SKM-1 (cell line): Measurements from ENCODE around the gene HECTD4.

Experiments used
- DNase-seq: peaks from one replicate; lab custom pipeline; 2025; ENCODE audit not compliant: unreplicated experiment; lab: John Stamatoyannopoulos, UW

The HECTD4 gene

DNA sequence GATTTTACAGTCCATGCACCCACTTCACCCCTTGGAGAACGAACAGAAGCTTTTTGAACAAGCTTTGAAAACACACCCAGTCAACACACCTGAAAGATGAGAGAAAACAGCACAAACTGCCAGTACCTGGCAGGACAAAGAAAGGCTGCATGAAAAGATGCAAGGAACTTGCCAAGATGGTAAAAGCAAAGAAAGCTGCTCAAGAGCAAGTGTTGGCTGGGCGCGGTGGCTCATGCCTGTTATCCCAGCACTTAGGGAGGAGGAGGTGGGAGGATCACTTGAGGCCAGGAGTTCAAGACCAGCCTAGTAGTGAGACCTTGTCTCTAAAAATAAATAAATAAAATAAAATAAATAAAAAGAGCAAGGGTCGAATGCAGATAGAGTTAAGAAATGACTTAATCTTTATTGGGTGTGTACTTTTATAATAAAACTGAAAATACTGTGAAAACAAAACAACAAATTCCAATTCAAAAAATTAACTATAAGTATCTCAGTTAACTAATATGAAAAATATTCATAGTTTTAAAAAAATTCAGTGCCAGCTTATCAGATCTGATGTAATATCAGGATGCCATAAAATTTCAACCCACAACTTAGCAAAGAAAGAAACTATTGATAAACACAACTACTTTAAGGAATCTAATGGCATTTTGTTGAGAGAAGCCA lies 59.2 kb downstream of the HECTD4 start:
- no peak for DNase-seq

DNA sequence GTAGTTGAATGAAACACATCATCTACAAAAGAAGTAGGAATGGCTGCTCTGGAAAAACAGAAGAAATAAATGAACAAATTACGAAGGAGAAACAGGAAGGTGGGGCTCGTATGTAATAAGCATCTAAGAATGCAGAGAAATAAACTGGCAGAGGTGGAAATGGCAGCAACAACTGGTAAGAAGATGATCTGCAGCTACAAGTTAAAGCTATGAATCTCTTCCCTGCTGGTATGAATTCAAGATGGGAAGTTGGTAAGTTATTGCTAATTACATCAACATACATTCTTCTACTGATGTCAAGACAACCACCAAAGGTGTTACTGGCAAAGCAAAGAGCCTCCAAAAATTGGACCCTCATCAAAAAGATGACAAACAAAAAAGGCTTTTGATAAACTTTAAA lies 59.8 kb downstream of the HECTD4 start:
- DNase-seq: no peak

DNA sequence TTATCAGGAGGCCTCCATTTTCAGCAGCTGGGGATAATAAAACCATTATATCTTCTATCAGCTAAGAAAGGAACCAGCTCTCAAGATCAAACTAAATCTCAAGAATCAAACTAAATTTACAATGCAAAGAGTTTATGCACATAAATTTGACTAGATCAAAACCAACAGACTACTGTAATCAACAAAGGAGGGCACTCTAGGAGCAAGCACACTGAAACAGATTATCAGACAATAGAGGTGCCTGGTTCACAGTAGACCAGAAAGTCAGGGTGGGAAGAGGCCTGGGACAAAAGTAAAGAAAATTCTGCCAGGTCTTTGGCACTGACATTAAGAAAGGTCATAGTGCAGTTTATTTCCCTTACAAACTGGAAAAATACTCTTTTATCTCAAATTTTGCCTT lies 61.0 kb downstream of the HECTD4 start:
- no peak for DNase-seq

DNA sequence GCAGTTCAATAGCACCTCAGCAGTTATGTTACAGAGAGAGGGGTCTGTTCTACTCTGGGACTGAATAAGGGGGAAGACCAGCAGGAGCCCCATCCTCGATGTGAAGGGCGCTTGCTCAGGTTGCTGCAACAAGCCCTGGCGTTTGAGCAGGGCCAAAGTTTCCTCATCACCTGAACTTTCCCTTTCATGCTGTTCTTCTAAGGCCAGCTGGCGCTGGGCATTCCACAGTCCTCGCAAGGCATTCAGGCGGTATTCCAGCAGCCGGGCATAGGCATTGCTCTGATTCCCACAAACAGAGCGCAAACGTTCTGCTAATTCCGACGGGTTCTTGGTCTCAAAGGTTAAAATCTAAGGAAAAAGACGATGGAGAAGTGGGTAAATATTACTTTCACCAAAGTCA lies 62.8 kb downstream of the HECTD4 start:
- DNase-seq: no peak

DNA sequence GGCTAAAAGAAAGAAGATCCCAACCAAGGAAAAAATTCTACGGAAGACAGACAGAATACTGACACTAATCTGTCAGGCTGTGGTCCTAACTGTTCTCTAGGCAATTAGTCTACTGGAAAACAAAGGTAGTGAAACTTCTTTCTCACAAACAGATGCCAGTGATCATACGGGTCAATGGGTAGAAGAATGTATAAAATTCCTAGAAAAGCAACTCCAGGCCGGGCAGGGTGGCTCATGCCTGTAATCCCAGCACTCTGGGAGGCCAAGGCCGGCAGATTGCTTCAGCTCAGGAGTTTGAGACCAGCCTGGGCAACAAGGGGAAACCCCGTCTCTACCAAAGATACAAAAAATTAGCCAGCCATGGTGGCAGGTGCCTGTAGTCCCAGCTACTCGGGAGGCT lies 64.8 kb downstream of the HECTD4 start:
- no peak for DNase-seq

DNA sequence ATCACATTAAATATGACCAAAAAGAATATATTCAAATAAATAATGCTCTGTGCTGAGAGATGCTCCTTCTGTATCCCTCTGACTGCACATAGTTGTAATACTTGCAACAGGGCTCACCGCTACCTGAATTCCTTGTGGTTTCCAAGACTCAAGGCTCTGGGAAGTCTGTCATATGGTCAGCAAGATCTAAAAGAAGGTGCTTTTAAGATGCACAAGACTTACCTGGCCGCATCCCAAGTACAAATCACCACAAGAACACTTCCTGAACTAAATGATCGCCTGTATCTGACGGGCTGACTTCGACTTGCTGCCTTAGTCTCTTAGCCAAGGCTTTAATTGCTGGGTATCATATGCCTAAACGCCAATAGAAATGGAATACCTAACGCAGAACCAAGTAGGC lies 67.2 kb downstream of the HECTD4 start:
- DNase-seq: no peak

DNA sequence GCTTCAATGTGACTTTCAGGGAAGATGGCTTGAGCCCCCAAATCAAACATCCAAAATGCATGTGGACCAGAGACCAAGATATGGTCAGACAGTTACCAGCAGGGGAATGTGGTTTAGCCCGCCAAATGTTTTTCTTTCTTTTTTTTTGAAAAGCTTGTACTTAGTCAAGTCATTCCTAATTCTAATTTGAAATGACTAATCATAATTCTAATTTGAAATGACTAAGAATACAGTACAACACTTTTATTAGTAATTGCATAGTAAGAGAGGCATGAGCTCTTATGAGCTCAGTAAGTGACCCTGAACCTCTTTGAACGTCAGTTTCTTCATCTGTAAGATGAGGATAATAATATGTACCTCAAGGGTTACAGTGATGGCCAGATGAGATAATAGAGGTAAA lies 72.4 kb downstream of the HECTD4 start:
- no peak for DNase-seq

DNA sequence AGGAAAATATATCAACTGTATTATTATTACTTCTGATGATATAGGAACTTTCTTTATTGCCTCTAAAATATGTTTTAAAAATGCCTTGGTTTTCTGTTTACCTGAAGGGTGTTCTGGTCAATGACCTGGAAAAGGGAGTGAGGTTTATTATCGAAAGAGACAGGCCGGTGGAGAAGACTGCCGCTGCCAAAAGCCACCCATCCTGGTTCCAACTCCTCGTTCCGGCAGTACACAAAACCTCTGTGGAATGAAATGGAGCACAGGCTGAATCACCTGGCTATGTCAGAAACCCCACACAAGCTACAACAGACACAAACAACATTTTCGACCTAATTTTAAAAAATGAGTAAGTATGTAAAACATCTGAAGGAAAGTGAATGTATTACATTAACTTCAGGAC lies 73.6 kb downstream of the HECTD4 start:
- no peak for DNase-seq

DNA sequence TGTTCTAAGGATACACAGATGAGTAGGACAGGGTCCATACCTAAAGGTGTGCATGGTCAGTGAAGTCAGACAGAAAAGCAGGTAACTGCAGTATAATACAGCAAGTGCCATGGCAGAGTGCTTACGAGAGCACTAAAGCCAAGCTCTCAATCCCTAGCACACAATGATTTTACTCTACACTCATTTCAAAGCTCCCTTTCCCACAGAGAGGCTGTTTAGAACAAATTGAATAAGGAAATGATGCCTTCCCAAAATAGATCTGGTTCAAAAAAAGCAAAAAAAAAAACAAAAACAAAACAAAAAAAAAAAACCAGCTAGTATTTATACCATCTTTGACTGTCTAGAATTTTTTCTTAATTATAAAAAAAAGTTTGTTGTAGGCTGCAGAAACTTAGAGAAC lies 74.1 kb downstream of the HECTD4 start:
- DNase-seq: no peak

DNA sequence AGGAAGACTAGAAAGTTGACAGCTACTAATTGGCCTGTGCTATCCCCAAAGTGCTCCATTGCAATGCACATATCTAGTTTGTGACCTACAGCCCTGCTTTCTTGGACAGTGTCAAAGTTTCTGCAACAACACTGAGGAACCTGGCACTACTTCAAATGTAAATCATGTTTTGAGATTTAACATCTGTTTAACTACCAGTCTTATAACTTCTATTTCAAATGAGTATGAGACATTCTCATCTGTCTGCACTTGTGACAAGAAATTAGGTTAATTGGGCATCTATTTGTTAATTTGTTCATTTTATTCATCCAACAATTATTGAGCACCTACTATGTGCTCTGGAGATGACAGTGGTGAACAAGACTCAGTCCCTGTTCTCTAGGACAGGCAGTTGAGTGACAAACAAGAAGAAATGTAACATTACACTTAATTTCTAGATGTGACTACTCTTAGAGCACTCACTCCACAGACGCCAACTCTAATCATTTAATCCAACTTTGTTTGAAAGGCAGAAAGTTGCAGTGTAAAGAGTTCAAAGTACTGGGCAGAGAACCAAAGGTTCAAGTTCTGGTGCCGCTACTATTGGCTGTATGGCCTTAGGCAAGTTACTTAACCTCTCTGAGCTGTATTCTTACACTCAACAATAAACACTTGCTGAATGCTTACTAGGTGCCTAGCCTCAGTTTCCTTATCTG lies 74.8 kb downstream of the HECTD4 start:
- DNase-seq: no peak

DNA sequence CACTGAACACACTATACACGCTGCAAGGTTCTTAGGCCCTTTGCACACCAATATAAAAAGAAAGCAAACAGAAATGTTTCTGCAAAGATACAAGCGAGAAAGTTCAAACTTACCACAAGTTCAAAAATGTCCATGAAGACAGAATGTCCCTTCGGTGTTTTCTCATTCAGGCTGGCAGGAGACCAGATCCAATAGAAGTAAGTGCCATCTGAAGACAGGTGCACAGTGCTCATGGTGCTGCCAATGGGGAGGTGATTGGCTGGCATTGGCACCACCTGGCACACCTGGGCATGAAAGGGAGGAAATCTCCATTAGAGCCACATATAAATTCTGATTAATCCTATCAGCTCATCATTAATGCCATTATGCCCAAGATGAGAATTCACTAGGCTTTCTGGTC lies 76.3 kb downstream of the HECTD4 start:
- no peak for DNase-seq

DNA sequence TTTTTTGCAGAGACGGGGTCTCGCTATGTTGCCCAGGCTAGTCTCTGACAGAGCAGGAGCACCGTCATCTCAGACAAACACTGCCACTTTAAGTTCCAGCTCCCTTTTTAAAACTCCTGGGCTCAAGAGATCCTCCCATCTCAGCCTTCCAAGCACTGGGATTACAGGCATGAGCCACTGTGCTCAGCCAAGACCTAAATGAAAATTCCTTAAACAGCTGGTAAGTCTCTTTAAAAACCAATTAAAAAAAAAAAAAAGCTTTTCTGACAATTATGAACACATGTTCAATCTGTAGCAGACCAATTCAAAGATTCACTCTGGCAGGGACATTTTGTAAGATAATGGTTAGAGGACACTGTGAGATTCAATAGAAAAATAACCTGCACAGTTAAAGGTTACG lies 77.8 kb downstream of the HECTD4 start:
- DNase-seq: no peak

DNA sequence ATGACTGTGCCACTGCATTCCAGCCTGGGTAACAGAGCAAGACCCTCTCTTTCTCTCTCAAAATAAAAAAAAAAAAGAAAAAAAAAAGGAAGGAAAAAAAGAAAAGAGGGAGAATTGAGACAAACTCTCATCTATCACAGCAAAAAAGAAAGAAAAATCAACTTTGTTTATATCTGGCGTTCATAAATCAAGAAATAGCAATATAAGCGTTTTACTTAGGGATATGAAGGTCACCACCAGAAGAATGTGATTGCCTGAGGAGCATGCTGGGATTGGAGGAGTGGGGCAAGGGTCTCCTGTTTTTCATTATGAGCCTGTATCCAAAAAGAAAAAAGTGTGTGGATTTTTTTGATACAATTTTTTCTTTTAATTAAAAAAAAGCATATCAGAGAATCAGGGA lies 78.4 kb downstream of the HECTD4 start:
- DNase-seq: no peak

DNA sequence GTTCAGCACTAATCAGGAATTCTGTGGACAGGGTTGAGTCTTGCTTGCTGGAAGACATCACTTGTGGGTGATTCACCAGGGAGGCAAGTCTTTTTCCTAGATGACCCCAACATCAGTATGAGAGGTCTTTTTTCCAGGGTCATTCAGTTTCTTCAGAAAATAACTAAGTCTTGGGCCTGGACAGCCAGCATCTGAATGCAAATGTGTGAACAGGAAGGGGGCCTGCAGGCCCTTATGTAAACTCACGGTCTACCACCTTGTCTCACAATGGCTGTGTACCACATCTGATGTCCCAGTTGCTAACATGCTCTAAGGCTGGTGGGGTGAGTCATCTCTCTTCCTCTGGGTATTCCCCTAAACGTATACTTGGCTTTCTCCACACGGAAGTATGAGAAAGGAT lies 79.2 kb downstream of the HECTD4 start:
- no peak for DNase-seq

DNA sequence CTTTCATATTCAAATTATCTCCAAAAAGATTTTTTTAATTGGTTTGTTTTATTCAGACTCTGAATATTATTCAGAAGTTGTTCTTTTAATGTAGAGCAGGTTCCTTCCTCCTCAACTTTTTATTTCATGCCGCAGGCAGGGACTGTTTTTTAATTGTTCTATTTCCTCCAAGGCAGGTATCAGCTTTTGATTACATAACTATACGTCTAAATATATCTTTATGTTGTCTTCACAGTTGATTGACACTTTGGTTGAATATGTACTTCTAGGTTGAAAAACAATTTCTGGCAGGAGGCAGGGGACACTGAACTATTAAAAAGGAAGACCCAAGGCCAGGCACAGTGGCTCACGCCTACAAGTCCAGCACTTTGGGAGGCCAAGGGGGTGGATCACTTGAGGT lies 82.5 kb downstream of the HECTD4 start:
- no peak for DNase-seq

DNA sequence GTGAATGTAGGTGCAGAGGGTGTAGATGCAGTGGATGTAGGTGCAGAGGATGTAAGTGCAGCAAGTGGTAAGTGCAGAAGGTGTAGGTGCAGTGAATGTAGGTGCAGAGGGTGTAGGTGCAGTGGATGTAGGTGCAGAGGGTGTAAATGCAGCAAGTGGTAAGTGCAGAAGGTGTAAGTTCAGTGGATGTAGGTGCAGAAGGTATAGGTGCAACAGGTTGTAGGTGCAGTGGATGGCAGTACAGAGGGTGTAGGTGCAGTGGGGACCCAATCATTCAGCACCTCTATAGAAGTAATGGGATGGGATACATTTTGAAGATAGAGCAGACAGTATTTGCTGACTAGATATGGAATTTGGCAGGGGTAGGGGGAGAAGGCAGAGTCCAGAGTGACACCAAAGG lies 85.0 kb downstream of the HECTD4 start:
- no peak for DNase-seq

DNA sequence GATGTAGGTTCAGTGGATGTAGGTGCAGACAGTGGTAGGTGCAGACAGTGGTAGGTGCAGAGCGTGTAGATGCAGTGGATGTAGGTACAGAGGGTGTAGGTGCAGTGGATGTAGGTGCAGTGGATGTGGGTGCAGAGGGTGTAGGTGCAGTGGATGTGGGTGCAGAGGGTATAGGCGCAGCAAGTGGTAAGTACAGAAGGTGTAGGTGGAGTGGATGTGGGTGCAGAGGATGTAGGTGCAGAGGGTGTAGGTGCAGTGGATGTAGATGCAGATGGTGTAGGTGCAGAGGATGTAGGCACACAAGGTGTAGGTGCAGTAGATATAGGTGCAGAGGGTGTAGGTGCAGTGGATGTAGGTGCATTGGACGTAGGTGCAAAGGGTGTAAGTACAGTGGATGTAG lies 86.0 kb downstream of the HECTD4 start:
- DNase-seq: no peak

DNA sequence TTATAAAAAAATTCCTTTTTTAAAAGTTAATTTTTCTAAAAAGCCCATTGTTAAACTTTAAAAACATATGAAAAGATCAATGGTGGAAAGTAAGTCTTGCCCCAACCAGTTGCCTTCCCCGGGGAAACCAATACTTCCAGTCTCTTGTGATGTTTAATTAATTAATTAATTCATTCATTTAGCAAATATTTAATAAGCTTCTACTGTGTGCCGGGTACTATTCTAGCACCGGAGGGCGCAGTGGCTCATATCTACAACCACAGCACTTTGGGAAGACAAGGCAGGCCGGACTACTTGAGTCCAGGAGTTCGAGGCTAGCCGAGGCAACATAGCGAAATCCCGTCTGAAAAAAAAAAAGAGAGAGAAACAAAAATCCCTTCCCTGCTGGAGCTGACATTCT lies 87.4 kb downstream of the HECTD4 start:
- no peak for DNase-seq

DNA sequence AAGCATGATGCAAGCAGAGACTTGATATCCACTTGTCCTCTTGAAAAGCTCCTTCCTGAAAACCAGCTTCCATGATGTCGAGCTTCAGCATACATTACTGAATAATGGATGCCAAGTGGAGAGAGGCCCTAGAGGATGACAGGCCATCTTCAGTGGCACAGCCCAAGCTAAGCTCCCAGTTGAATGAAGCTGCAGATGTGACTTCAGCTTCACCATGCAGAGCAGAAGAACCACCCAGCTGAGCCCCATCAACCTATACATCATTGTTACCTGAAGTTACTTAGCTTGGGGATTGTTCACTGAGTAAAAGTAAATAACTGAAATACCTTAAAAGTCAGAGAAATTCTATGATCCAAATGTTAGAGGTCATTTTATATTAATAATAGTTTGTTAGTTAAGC lies 93.6 kb downstream of the HECTD4 start:
- DNase-seq: no peak

DNA sequence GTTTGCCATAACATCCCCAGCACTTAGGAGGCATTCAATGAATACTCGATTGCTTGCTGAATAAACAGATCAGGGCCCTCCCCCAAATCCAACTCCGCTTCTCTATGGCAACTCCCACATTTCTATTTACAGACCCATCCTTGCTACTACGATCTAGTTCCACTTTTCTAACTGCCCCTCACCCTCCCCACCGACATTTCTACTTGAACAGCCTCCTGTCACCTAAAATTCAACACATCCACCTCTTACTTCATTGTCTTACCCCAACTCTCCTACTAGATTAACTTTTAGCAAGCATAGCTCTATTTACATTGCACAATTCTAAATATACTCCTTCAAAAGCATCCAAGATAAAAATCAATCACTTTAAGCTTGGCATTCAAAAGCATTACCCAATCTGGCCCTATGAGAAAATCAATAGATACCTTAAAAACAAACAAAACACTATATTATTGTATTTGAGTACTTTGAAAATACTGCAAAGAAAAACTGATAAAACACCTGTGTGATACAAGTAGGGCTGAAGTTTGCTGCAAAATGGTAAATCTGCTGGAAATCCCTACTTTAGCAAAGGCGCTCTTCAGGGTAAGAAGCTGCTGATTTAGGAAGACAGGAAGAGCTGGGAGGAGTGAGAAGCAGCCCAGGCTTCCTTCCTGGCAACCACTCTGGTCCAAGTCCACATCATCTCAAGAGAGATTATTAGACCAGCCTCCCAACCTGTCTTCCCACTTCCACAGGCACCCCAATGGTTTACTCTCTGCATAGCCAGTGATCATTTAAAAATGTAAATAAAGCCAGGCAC lies 96.4 kb downstream of the HECTD4 start:
- DNase-seq: no peak

DNA sequence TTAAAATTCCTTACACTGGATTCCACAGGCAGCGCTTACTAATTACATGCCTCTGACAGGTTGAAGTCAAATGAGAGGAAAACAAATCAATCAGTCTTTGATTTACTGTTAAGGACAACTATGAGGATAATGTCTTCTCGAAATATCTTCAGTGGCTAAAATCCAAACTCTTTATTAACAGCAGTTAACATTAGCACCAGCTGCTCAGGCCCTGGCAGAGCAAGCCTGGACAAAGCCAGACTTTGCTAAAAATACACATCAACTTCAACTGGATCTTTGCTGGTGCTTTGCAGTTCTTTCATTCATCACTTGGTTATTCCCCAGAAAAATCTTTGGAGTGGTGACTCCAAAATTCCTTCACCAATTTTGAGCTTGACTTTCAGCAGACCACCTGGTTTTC lies 98.7 kb downstream of the HECTD4 start:
- DNase-seq: no peak

DNA sequence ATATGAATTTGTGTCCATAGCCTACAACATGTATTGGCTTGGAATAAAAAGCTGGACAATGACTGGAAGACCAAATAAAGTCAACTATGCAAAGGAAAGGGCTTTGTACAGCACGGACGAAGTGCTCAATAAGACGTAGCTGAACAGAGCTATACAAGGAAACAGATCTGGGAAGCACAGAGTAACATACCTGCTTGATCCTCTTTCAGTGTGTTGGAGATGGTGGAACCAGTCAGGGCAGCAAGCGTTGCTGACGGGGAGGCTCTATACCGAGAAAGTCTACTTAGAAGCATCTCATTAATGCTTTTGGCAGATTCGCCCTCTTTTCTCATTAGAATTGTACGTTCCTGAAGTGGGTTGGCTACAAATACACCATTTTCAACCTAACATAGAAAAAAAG lies 99.3 kb downstream of the HECTD4 start:
- DNase-seq: no peak
